Stimulated activated CD8-positive, alpha-beta memory T cell treated with anti-CD3 and anti-CD28 coated beads, Interleukin-4, amount 100 ng/mL, for 1 hour (primary cell): ENCODE results near the gene TBRG1.

Experiments used
- DNase-seq, 2 donors: peaks; one replicate each; pipeline ENCODE4 v3.0.0-alpha.2; 2020; ENCODE audit warnings: low read depth in 2 of 2, low spot score in 1 of 2

Gene TBRG1

DNA sequence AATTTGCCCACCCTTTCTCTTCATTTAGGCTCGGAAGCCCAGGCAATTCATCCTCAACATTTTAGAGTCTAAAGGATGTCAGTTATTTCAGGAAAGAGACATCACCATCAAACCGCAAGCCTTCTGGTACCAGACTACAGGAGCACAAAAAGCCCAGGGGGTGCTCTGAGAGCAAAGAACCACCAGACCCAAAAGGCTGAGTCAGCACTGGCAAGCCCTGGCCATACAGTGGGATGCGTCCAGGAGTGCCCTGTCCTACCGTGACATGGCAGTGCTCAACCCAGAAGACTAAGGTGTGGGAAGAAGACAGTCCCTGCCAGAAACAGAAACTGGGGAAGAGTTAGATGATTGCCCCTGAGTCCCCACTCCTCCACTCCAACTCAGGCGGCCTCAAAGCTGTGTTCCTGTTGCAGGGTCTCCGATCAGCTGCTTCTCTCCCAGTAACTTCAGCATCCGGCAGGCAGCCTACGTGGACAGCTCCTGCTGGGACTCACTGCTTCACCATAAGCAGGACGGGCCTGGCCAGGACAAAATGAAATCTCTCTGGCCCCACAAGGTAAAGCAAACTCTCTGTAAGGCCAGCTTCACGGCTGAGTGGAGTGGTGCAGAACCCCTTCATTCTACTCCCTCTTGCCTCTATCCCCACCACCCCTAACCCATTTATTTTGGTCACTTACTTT, 10.0 kb upstream of the TBRG1 start:
- DNase-seq = no peak

- DNase-seq = no peak
Measured at GRCh38 chr11:124618863-124619262, 3.8 kb upstream of the TBRG1 start.

- no peak for DNase-seq
Measured at GRCh38 chr11:124623861-124624525, 1.3 kb downstream of the TBRG1 start.

- no peak for DNase-seq
Measured at GRCh38 chr11:124625504-124626168, 3.0 kb downstream of the TBRG1 start.

DNA sequence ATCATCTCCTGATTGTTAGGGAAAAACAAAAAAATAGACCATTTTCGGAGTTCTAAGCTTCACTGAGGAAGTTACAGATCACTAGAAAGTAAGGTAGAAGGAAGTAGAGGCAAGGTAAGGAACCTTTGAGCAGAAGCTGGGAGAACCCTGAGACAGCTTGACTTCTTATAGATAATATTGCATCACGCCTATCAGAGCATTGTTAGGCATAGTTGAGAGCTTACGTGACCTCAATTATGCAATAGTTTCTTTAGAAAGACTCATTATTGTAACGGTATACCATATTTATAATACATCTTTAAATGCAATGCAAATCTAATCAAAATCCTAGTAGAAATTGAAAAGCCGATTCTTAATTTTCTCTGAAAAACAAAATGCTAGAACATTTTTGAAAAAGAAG, 4.9 kb downstream of the TBRG1 start:
- no peak for DNase-seq

DNA sequence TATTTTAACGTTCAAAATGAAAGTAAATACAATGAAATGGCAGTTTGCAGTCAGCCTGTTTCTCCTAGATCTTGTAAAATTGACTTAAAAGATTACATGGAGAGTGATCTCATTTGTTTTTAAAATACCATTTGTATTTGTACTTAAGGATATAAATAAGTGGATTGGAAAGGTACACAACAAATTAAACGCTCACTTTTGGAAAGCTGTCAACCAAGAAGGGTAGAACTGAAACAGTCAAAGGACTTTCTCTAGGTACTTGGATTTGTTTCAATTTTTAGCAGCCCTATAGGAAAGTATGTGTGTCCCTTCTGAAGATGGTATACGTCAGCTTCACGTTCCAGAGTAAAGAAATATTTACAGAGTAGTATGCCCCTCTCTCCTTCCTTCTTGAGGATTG, 7.3 kb downstream of the TBRG1 start:
- DNase-seq = no peak

GRCh38 chr11:124633355-124633754, 10.7 kb downstream of the TBRG1 start:
- DNase-seq = no peak

DNA sequence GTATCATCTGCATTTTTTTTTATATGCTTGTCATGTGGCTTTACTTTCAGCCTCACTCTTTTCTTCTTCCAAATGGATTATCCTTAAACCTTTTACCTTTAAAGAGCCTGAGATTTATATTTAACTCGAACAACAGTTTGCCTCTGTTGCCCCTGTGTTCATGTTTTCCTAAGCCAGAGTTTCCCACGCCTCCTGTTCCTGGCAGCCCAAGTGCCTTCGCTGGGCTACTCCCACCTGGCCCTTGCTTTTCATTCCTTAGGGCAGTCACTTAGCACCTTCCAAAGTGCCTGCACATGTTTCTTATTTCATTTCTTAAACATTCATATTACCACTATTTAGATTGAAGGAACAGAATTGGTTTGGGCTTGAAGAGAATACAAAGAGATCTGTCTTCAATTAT, 13.3 kb downstream of the TBRG1 start:
- no peak for DNase-seq

- no peak for DNase-seq
Measured at GRCh38 chr11:124638500-124638899, 15.8 kb downstream of the TBRG1 start.

DNA sequence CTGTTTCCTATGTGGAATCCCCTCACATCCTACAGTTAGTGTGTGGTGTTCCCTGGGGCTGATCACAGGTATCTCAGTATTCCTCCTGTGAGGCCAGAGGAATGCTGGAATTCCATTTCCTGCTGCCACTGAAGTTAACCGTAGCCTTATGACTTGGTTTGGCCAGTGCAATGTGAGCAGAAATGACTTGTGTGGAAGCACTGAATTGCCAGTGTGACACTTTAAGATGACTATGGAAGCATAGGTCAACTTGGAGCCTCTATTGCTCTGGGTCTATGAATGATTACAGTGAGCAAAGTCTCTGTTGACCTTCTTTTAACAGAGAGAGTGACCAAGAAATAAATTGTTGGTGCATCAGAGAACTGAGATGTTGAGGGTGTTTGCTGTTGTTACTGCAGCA, 16.5 kb downstream of the TBRG1 start:
- DNase-seq = no peak

- DNase-seq = no peak
Measured at GRCh38 chr11:124640666-124641065, 18.0 kb downstream of the TBRG1 start.

DNA sequence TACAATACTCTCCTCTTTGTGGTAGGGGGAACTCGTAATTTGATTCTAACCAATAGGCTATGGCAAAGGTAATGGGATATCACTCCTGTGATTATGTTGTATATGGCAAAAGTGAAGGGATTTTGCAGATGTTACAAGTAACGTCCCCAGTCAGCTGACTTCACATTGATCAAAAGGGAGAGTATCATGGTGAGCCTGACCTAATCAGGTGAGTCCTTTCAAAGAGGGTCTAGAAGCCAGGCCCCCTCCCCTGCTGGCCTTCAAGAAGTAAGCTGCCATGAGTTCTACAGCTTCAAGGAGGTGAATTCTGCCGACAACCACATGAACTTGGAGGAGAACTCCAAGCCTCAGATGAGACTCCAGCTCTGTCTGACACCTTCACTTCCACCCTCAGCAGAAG, 20.0 kb downstream of the TBRG1 start:
- no peak for DNase-seq

DNA sequence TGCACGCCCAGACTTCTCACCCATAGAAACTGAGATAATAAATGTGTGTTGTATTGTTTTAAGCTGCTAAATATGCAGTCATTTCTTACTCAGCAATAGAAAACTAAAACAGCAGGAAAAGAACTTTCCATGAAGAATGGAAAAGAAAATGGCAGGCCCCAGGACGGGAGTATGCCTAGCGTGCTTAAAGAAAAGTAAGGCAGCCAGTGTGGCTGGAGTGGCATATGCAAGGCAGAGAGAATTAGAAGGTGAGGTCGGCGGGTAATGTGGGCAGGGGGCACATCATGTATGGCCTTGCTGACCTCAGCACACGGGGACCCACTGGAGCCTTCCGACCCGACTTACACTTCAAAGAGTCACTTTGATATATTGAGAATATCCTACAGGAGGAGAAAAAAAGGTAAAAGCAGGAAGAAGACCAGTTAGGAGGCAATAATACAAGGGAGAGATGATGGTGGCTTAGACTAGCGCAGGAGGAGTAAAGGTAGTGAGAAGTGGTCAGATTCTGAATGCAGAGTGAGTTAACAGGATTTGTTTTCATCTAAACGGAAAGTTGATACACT, 20.5 kb downstream of the TBRG1 start:
- no peak for DNase-seq

- DNase-seq = no peak
Measured at GRCh38 chr11:124643605-124644425, 21.2 kb downstream of the TBRG1 start.

DNA sequence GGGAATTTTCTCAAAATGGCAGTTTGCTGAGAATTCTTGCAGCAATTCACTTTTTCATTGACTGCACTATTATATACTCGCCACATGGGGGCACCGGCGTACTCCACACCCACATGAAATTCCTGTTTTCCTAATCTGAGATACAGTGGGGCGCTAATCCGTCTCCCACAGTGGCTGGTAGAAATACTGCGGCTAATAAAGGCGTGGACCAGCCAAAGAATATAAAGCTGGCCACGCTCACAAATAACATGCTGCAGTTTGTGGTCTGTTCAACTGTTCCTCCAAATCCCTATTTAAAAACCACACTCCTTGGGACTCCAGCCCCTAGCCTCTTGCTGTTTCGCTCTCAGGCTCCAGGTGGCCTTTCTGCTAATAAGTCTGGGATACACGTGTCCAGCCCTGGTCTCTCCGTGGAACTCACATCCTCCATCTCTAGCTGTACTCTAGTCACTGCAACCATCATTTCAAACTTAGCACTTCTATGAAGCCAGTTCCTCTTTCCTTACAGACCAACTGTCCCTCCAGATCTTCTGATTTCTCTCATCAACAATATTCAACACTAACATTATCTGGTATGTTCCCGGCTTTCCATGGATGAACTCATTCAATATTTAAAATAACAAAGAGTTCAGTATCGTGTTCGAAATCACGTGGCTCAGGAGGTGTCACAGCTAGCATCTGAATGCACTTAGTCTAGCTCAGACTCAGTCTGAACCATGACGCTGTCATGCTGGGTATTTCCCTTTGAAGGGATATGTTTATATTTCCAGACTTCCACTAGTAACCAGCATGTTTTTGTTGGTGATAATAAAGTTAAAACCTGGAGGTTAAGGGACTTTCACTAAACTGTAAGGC, 22.0 kb downstream of the TBRG1 start:
- no peak for DNase-seq

DNA sequence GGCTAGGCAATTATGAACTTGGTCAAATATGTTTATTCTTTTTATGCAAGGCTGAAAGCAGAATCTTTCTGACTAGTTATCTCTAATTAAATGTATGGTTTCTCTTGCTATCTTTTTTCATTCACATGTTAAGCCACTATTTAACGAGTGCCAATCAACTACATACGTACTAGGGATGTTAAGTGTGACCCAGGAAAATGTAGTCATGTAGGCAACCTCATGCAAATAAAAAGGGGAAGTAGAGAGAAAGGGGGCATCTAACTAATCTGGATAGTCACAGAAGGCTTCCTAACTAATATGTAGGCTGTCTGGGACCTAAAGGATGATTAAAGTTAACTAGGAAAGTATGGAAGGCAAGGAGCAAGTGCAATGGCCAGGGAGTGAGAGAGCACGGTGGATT, 23.5 kb downstream of the TBRG1 start:
- DNase-seq = no peak

DNA sequence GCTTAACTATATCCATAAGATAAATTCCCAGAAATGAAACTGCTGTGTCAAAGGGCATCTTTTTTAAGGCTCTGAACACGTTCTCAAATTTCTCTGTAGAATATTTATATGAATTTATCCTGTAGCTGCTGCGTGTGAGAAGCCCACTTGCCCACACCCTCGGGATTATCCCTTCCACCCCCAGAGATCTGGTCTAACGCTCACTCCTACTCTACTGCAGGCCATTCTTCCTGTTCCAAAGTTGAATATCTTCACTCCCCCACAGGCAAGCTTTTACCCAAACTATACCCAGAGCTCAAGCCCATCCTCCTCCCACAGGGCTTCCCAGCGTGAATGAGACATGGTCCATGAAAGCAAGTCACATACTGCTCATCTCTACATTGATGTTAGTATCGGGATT, 25.9 kb downstream of the TBRG1 start:
- DNase-seq = no peak

DNA sequence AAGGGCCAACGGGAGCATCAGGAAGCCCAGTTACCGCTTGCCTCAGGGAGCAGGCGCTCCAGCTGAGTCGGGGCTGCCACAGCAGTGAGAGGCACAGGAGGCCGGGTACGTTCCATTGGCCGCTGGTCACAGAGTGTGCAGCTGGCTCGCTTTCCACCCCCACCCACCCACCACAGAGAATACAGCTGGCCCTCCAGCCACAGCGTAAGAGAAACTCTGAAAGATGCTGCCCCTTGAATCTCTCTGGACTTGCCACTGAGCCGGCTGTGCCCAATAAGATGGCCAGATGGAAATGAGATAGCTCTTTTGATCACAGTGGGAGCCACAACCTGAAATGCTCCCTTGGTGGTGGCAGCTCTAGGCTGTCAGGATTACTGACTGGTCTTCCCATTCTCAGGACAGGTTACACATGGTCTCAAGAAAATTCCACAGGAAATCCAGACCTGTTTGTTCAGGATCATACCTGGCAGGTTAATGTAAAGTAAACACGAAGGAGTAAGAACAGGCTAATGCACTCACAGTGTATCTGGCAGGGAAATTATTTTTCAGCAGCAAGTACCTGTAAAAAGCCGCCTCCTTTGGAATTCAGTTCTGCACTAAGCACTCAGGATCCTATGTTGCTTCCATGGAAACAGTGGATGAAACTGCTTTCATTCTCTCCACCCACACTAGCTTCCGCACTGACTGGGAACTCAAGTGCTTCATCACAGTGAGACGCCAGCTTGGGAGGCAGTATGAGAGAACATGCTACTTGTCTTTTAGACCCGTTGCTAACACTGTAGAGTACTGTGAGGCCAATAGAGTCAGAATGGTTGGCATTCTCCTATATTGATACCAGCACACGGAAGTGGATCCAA, 34.3 kb downstream of the TBRG1 start:
- no peak for DNase-seq

DNA sequence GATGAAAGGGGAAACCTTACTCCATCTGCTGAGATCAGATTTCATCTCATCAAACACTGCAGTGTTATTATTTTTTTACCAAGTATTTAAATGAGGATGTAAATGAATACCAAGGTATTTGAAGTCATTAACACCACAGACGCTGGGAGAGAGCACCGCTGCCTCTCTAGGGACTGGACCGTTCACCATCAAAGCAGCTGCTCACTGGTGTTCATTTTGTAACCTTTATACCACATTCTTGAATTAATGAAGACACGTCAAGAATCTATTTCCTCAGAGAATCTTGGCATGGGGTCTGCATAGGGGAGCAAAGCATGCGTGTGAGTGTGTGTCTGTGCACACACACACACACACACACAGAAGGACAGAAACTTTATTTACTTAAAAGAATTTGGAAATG, 35.2 kb downstream of the TBRG1 start:
- DNase-seq = no peak

- no peak for DNase-seq
Measured at GRCh38 chr11:124658501-124658900, 35.8 kb downstream of the TBRG1 start.
